CD4-positive, alpha-beta T cell treated with Interleukin-1 beta for 1 hour (primary cell): Measurements from ENCODE around the gene PLOD3.

Experiments used
- DNase-seq, 2 donors: peaks; one replicate each; pipeline ENCODE4 v3.0.0-alpha.2; 2020 to 2022

Gene PLOD3

GRCh38 chr7:101179117-101179516, 38.3 kb downstream of the PLOD3 start:
- no peak for DNase-seq

- no peak for DNase-seq
These were observed 39.7 kb downstream of the PLOD3 start for GRCh38 chr7:101177644-101178043.

GRCh38 chr7:101175664-101176063, 41.7 kb downstream of the PLOD3 start:
- DNase-seq = no peak

- DNase-seq = no peak
These were observed 43.0 kb downstream of the PLOD3 start for GRCh38 chr7:101174322-101174854.

GRCh38 chr7:101173752-101174244, 43.6 kb downstream of the PLOD3 start:
- DNase-seq = peak; percentile 65 to 74

- no peak for DNase-seq
These were observed 44.3 kb downstream of the PLOD3 start for GRCh38 chr7:101172854-101173751.

- peak in 1 of 2 donors; percentile 49 for DNase-seq
These were observed 45.2 kb downstream of the PLOD3 start for GRCh38 chr7:101172005-101172853.

GRCh38 chr7:101171442-101171837, 45.9 kb downstream of the PLOD3 start:
- DNase-seq = no peak

GRCh38 chr7:101170617-101171441, 46.6 kb downstream of the PLOD3 start:
- DNase-seq = peak in 1 of 2 donors; percentile 19

GRCh38 chr7:101169838-101170551, 47.4 kb downstream of the PLOD3 start:
- peak; percentile 78 to 85 for DNase-seq

GRCh38 chr7:101169110-101169837, 48.1 kb downstream of the PLOD3 start:
- DNase-seq = no peak

- no peak for DNase-seq
These were observed 48.9 kb downstream of the PLOD3 start for GRCh38 chr7:101168412-101169049.

GRCh38 chr7:101167645-101168411, 49.6 kb downstream of the PLOD3 start:
- DNase-seq = no peak

- no peak for DNase-seq
These were observed 50.3 kb downstream of the PLOD3 start for GRCh38 chr7:101166909-101167644.

GRCh38 chr7:101166648-101166908, 50.8 kb downstream of the PLOD3 start:
- DNase-seq = no peak

- DNase-seq = no peak
These were observed 51.3 kb downstream of the PLOD3 start for GRCh38 chr7:101165958-101166647.

GRCh38 chr7:101165075-101165957, 52.1 kb downstream of the PLOD3 start, which contains the start of gene VGF:
VGF (minus strand) TSS chr7:101165569; CDS start chr7:101164843, 726 bp downstream.
- DNase-seq = peak; percentile 93 to 95
